HepG2 (cell line): ENCODE measurements around the gene SLC2A5. TPM values are rescaled to one million over a fixed set of nuclear protein-coding genes. Genes with fewer than 3 reads are reported as not detected.
A peak's percentile ranks its signal among the peaks of the same experiment; 100 is the strongest.

Source experiments
- ATF7 ChIP-seq, 2 experiments: fragments of 450-650 bp in 1 of 2; sonication (generic) in 1 of 2; formaldehyde crosslinking in 1 of 2; IDR thresholded peaks; 2 replicates each; pipeline versions ENCODE4 v1.4.0 to v1.6.1; 2016 to 2020; ENCODE audit warnings: antibody characterized with exemption in 1 of 2, mild to moderate bottlenecking in 1 of 2, missing genetic modification reagents in 1 of 2
- BHLHE40 ChIP-seq: IDR thresholded peaks from 2 replicates; pipeline ENCODE4 v1.6.1; 2011; ENCODE audit warnings: low read length, improper control_type of control experiment
- CENPX ChIP-seq: sonication (generic); formaldehyde crosslinking; IDR thresholded peaks from 2 replicates; pipeline ENCODE4 v1.9.0; 2021; ENCODE audit warnings: mild to moderate bottlenecking, missing genetic modification reagents, moderate library complexity
- ESRRA ChIP-seq: sonication (generic); formaldehyde crosslinking; IDR thresholded peaks from 2 replicates; pipeline ENCODE4 v1.5.1; 2020; ENCODE audit warnings: mild to moderate bottlenecking, low read depth, missing genetic modification reagents
- NCOA2 ChIP-seq: sonication (generic); formaldehyde crosslinking; IDR thresholded peaks from 2 replicates; pipeline ENCODE4 v1.8.0; 2022; ENCODE audit warnings: inconsistent platforms
- RELA ChIP-seq: sonication (generic); formaldehyde crosslinking; IDR thresholded peaks from 2 replicates; pipeline ENCODE4 v1.4.0; 2020; ENCODE audit warnings: missing genetic modification reagents
- ZFP36L1 ChIP-seq: sonication (generic); formaldehyde crosslinking; IDR thresholded peaks from 2 replicates; pipeline ENCODE4 v1.8.0; 2022; ENCODE audit warnings: mild to moderate bottlenecking, missing genetic modification reagents, moderate library complexity
- ZNF17 ChIP-seq: sonication (generic); formaldehyde crosslinking; IDR thresholded peaks from 2 replicates; pipeline ENCODE4 v1.5.0; 2020; ENCODE audit warnings: mild to moderate bottlenecking, missing genetic modification reagents
- ZNF253 ChIP-seq: sonication (generic); formaldehyde crosslinking; IDR thresholded peaks from 2 replicates; pipeline ENCODE4 v1.8.0; 2022; ENCODE audit warnings: mild to moderate bottlenecking, missing genetic modification reagents, borderline replicate concordance
- ZNF282 ChIP-seq: fragments of 450-650 bp; IDR thresholded peaks from 2 replicates; pipeline ENCODE4 v1.6.1; 2018; ENCODE audit not compliant: partially characterized antibody
- ZNF547 ChIP-seq: sonication (generic); formaldehyde crosslinking; IDR thresholded peaks from 2 replicates; pipeline ENCODE4 v1.5.1; 2020; ENCODE audit warnings: mild to moderate bottlenecking, missing genetic modification reagents
- polyA plus RNA-seq, 8 experiments: library from polyadenylated mRNA; depleted of rRNA in 3 of 8; stranded (reverse) in 7 of 8; unstranded in 1 of 8; fragments of >200 nt; fragmentation: Illumina TruSeq in 4 of 8; extraction: Trizol in 4 of 8; gene quantifications; 2 replicates each; pipeline versions ENCODE4 v1.2.1 to v1.2.3, GENCODE V29; 2011 to 2016; ENCODE audit warnings: low read depth in 4 of 8, missing spikeins in 1 of 8, mixed read lengths in 1 of 8; ENCODE audit not compliant: insufficient read depth in 1 of 8
- total RNA-seq, 5 experiments: library from RNA; depleted of rRNA; stranded (reverse); fragments of >200 nt; fragmentation: Illumina TruSeq; extraction: Trizol; gene quantifications; 2 replicates each; pipeline ENCODE4 v1.2.3, GENCODE V29; 2016; ENCODE audit warnings: low read depth in 1 of 5
- TF ChIP-seq, protein P1 (sequence below): sonication (generic); formaldehyde crosslinking; IDR thresholded peaks from 2 replicates; pipeline ENCODE4 v1.5.1; 2020; ENCODE audit warnings: mild to moderate bottlenecking, missing genetic modification reagents, moderate library complexity
- TF ChIP-seq, protein P2 (sequence below): sonication (generic); formaldehyde crosslinking; IDR thresholded peaks from 2 replicates; pipeline ENCODE4 v1.4.0; 2020; ENCODE audit warnings: low read depth, mild to moderate bottlenecking, missing genetic modification reagents
- TF ChIP-seq, protein P3 (sequence below): fragments of 450-650 bp; IDR thresholded peaks from 2 replicates; pipeline ENCODE4 v1.6.1; 2017; ENCODE audit warnings: mild to moderate bottlenecking
- TF ChIP-seq, protein P4 (sequence below): sonication (generic); formaldehyde crosslinking; IDR thresholded peaks from 2 replicates; pipeline ENCODE4 v1.5.1; 2020; ENCODE audit warnings: missing genetic modification reagents, mild to moderate bottlenecking, borderline replicate concordance
- TF ChIP-seq, protein P5 (sequence below): sonication (generic); formaldehyde crosslinking; IDR thresholded peaks from 2 replicates; pipeline ENCODE4 v1.4.0; 2020; ENCODE audit warnings: missing genetic modification reagents
- TF ChIP-seq, protein P6 (sequence below): sonication (generic); formaldehyde crosslinking; IDR thresholded peaks from 2 replicates; pipeline ENCODE4 v1.5.0; 2020; ENCODE audit warnings: mild to moderate bottlenecking, missing genetic modification reagents, moderate library complexity

The SLC2A5 gene
- total and polyA plus RNA-seq, 2 of the 13 experiments (the other 11 are each of a cell fraction or from before 2014, with no cell fraction given): 0.04 to 0.54 TPM

DNA sequence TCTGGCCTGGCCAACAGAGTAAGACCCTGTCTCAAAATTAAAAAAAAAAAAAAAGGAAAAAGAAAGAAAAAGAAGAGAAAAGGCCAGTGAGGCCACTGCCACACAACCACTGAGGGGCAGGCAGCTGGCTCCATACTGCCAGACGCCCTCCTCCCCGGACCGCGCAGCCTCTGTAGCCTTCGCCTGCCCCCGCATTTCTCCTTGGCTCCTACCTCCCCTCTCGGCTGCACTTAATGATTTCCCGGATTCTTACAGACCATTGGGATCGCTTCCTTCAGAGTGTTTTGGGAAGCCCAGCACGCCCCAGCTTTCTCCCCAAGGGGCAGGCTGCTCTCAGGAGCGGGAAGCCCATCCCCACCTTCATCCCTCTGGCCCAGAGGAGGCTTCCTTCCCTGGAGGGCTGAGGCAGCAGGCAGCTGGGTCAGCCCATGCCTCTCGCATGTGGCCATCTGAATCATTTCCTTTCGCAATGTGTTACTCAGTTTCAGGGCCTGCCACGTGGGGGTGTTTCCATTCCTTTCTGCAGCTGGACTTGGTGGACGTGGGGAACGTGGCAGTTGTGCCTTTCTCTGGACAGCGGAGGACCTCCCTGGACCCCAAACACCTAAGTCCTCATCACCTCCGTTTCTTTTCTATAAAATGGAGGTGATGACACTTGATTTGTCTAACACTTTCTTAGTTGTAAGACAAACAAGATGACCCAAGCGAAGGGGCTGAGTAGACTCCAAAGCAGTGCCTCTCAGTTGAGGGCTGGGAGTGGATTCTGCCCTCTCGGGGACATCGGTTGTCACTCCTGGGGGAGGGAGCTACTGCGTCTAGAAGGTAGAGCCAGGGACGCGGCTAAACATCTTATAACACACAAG lies 2.3 kb downstream of the SLC2A5 start (continued):
- TF ChIP-seq NCOA2 (CRISPR knock-in tag) (no peak), ZNF17 (no peak), CENPX (CRISPR knock-in tag) (no peak), ZNF547 (peak; percentile 56; the same call in 1 of the 2 replicates), ZNF253 (CRISPR knock-in tag) (no peak), ZFP36L1 (peak; percentile 48; the same call in 1 of the 2 replicates), BHLHE40 (no peak), ESRRA (CRISPR knock-in tag) (no peak), RELA (CRISPR knock-in tag) (no peak), ATF7 (IDR thresholded peaks at IDR 0.05) (no peak), ATF7 (CRISPR knock-in tag; IDR thresholded peaks at IDR 0.05) (no peak), ZNF282 (no peak)
- TF ChIP-seq, protein P1, sequence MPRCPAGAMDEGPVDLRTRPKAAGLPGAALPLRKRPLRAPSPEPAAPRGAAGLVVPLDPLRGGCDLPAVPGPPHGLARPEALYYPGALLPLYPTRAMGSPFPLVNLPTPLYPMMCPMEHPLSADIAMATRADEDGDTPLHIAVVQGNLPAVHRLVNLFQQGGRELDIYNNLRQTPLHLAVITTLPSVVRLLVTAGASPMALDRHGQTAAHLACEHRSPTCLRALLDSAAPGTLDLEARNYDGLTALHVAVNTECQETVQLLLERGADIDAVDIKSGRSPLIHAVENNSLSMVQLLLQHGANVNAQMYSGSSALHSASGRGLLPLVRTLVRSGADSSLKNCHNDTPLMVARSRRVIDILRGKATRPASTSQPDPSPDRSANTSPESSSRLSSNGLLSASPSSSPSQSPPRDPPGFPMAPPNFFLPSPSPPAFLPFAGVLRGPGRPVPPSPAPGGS (CRISPR knock-in tag): 0 out of 2 replicates have a peak, but pooled peaks have one; percentile 70
- TF ChIP-seq, protein P2, sequence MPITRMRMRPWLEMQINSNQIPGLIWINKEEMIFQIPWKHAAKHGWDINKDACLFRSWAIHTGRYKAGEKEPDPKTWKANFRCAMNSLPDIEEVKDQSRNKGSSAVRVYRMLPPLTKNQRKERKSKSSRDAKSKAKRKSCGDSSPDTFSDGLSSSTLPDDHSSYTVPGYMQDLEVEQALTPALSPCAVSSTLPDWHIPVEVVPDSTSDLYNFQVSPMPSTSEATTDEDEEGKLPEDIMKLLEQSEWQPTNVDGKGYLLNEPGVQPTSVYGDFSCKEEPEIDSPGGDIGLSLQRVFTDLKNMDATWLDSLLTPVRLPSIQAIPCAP: no peak
- TF ChIP-seq, protein P3, sequence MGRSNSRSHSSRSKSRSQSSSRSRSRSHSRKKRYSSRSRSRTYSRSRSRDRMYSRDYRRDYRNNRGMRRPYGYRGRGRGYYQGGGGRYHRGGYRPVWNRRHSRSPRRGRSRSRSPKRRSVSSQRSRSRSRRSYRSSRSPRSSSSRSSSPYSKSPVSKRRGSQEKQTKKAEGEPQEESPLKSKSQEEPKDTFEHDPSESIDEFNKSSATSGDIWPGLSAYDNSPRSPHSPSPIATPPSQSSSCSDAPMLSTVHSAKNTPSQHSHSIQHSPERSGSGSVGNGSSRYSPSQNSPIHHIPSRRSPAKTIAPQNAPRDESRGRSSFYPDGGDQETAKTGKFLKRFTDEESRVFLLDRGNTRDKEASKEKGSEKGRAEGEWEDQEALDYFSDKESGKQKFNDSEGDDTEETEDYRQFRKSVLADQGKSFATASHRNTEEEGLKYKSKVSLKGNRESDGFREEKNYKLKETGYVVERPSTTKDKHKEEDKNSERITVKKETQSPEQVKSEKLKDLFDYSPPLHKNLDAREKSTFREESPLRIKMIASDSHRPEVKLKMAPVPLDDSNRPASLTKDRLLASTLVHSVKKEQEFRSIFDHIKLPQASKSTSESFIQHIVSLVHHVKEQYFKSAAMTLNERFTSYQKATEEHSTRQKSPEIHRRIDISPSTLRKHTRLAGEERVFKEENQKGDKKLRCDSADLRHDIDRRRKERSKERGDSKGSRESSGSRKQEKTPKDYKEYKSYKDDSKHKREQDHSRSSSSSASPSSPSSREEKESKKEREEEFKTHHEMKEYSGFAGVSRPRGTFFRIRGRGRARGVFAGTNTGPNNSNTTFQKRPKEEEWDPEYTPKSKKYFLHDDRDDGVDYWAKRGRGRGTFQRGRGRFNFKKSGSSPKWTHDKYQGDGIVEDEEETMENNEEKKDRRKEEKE: no peak
- TF ChIP-seq, protein P4, sequence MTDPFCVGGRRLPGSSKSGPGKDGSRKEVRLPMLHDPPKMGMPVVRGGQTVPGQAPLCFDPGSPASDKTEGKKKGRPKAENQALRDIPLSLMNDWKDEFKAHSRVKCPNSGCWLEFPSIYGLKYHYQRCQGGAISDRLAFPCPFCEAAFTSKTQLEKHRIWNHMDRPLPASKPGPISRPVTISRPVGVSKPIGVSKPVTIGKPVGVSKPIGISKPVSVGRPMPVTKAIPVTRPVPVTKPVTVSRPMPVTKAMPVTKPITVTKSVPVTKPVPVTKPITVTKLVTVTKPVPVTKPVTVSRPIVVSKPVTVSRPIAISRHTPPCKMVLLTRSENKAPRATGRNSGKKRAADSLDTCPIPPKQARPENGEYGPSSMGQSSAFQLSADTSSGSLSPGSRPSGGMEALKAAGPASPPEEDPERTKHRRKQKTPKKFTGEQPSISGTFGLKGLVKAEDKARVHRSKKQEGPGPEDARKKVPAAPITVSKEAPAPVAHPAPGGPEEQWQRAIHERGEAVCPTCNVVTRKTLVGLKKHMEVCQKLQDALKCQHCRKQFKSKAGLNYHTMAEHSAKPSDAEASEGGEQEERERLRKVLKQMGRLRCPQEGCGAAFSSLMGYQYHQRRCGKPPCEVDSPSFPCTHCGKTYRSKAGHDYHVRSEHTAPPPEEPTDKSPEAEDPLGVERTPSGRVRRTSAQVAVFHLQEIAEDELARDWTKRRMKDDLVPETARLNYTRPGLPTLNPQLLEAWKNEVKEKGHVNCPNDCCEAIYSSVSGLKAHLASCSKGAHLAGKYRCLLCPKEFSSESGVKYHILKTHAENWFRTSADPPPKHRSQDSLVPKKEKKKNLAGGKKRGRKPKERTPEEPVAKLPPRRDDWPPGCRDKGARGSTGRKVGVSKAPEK (CRISPR knock-in tag): no peak
- TF ChIP-seq, protein P5, sequence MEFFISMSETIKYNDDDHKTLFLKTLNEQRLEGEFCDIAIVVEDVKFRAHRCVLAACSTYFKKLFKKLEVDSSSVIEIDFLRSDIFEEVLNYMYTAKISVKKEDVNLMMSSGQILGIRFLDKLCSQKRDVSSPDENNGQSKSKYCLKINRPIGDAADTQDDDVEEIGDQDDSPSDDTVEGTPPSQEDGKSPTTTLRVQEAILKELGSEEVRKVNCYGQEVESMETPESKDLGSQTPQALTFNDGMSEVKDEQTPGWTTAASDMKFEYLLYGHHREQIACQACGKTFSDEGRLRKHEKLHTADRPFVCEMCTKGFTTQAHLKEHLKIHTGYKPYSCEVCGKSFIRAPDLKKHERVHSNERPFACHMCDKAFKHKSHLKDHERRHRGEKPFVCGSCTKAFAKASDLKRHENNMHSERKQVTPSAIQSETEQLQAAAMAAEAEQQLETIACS (CRISPR knock-in tag): no peak
- TF ChIP-seq, protein P6, sequence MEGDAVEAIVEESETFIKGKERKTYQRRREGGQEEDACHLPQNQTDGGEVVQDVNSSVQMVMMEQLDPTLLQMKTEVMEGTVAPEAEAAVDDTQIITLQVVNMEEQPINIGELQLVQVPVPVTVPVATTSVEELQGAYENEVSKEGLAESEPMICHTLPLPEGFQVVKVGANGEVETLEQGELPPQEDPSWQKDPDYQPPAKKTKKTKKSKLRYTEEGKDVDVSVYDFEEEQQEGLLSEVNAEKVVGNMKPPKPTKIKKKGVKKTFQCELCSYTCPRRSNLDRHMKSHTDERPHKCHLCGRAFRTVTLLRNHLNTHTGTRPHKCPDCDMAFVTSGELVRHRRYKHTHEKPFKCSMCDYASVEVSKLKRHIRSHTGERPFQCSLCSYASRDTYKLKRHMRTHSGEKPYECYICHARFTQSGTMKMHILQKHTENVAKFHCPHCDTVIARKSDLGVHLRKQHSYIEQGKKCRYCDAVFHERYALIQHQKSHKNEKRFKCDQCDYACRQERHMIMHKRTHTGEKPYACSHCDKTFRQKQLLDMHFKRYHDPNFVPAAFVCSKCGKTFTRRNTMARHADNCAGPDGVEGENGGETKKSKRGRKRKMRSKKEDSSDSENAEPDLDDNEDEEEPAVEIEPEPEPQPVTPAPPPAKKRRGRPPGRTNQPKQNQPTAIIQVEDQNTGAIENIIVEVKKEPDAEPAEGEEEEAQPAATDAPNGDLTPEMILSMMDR: peak; percentile 36; the same call in 1 of the 2 replicates
